Sigmoid colon (tissue), 4 donors: ENCODE measurements around the gene FXYD7.

ENCODE experiments used
- EP300 ChIP-seq, 4 donors: sonication (generic); formaldehyde crosslinking; IDR thresholded peaks; one replicate each; pipeline ENCODE4 v1.6.1; 2017; ENCODE audit warnings: antibody characterized with exemption in 4 of 4
- POLR2A ChIP-seq, 2 donors: fragments of 450-650 bp; IDR thresholded peaks; one replicate each; pipeline ENCODE4 v1.6.1; 2016; ENCODE audit warnings: antibody characterized with exemption in 2 of 2, mild to moderate bottlenecking in 2 of 2, moderate library complexity in 2 of 2
- POLR2AphosphoS5 ChIP-seq, 4 donors: sonication (generic); formaldehyde crosslinking; IDR thresholded peaks; one replicate each; pipeline ENCODE4 v1.6.1; 2017; ENCODE audit warnings: antibody characterized with exemption in 4 of 4
- TF ChIP-seq, protein P1 (sequence below), 4 experiments: fragments of 450-650 bp in 3 of 4; fragments of 200-600 bp in 1 of 4; IDR thresholded peaks; one replicate each; pipeline ENCODE4 v1.5.1; 2016 to 2019; ENCODE audit warnings: antibody characterized with exemption in 4 of 4, mild to moderate bottlenecking in 3 of 4, moderate library complexity in 2 of 4

DNA sequence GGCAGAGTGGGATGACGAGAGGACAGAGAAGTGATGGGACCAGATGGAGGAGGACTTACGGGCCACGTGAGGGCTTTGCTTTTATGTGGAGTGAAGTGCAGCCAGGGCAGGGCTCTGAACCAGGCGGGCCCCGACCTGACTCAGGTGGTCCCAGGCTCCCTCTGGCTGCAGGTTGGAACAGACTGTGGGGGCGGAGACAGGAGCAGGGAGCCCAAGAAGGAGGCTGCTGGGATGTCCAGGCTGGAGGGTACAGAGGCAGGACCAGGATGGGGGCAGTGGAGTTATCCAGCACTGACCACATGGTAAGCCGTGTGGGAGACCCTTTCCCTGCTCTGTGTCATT is 13.6 kb downstream of the FXYD7 start:
- TF ChIP-seq, protein P1, sequence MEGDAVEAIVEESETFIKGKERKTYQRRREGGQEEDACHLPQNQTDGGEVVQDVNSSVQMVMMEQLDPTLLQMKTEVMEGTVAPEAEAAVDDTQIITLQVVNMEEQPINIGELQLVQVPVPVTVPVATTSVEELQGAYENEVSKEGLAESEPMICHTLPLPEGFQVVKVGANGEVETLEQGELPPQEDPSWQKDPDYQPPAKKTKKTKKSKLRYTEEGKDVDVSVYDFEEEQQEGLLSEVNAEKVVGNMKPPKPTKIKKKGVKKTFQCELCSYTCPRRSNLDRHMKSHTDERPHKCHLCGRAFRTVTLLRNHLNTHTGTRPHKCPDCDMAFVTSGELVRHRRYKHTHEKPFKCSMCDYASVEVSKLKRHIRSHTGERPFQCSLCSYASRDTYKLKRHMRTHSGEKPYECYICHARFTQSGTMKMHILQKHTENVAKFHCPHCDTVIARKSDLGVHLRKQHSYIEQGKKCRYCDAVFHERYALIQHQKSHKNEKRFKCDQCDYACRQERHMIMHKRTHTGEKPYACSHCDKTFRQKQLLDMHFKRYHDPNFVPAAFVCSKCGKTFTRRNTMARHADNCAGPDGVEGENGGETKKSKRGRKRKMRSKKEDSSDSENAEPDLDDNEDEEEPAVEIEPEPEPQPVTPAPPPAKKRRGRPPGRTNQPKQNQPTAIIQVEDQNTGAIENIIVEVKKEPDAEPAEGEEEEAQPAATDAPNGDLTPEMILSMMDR (IDR thresholded peaks at IDR 0.05), result no peak
- TF ChIP-seq POLR2A (IDR thresholded peaks at IDR 0.05) (no peak), POLR2AphosphoS5 (IDR thresholded peaks at IDR 0.05) (no peak), EP300 (IDR thresholded peaks at IDR 0.05) (no peak)
